ENCODE data around the gene AUTS2.

Gene AUTS2

GRCh38 chr7:70380421-70381015 is 782.2 kb downstream of the AUTS2 start:
- no peak overlapping the region for H3K4me3 ChIP-seq (ENCODE audit: low read depth, low read length)
- no peak for TF ChIP-seq CTCF (IDR thresholded peaks at IDR 0.05; ENCODE audit: borderline replicate concordance, insufficient read depth, low read depth, low read length)

- no peak overlapping the region for H3K4me3 ChIP-seq (ENCODE audit: low read depth, low read length)
- TF ChIP-seq CTCF (IDR thresholded peaks at IDR 0.05; ENCODE audit: borderline replicate concordance, insufficient read depth, low read depth, low read length) = no peak
These were observed 784.9 kb downstream of the AUTS2 start for GRCh38 chr7:70383066-70383782.

GRCh38 chr7:70384024-70384423 is 785.7 kb downstream of the AUTS2 start:
- H3K4me3 ChIP-seq (ENCODE audit: low read depth, low read length) = no peak overlapping the region
- no peak for TF ChIP-seq CTCF (IDR thresholded peaks at IDR 0.05; ENCODE audit: borderline replicate concordance, insufficient read depth, low read depth, low read length)

GRCh38 chr7:70384891-70385290 is 786.6 kb downstream of the AUTS2 start:
- no peak for TF ChIP-seq CTCF (IDR thresholded peaks at IDR 0.05; ENCODE audit: borderline replicate concordance, insufficient read depth, low read depth, low read length)
- H3K4me3 ChIP-seq (ENCODE audit: low read depth, low read length) = no peak overlapping the region

- no peak overlapping the region for H3K4me3 ChIP-seq (ENCODE audit: low read depth, low read length)
- TF ChIP-seq CTCF (IDR thresholded peaks at IDR 0.05; ENCODE audit: borderline replicate concordance, insufficient read depth, low read depth, low read length) = no peak
These were observed 788.9 kb downstream of the AUTS2 start for GRCh38 chr7:70387217-70387616.

- H3K4me3 ChIP-seq (ENCODE audit: low read depth, low read length) = no peak overlapping the region
- no peak for TF ChIP-seq CTCF (IDR thresholded peaks at IDR 0.05; ENCODE audit: borderline replicate concordance, insufficient read depth, low read depth, low read length)
These were observed 791.4 kb downstream of the AUTS2 start for GRCh38 chr7:70389531-70390151.

- no peak overlapping the region for H3K4me3 ChIP-seq (ENCODE audit: low read depth, low read length)
- no peak for TF ChIP-seq CTCF (IDR thresholded peaks at IDR 0.05; ENCODE audit: borderline replicate concordance, insufficient read depth, low read depth, low read length)
These were observed 792.0 kb downstream of the AUTS2 start for GRCh38 chr7:70390251-70390650.

All from GM12875 (cell line).